Sigmoid colon (tissue), 7 donors: ENCODE results near the gene TMEM121. TPM values are rescaled to one million over a fixed set of nuclear protein-coding genes. Genes with fewer than 3 reads are reported as not detected.

Experiments used
- DNase-seq: peaks from one replicate; pipeline ENCODE4 v3.0.0-alpha.2; 2019
- H3K27ac ChIP-seq, 4 donors: fragments of 200-600 bp; sonication (generic); one replicate each; pipeline ENCODE4 v1.5.1; 2016 to 2019; ENCODE audit warnings: mild to moderate bottlenecking in 1 of 4
- H3K27me3 ChIP-seq, 3 donors: fragments of 200-600 bp; sonication (generic); one replicate each; pipeline ENCODE4 v1.5.1; 2019; ENCODE audit warnings: mild to moderate bottlenecking in 1 of 3
- H3K36me3 ChIP-seq, 4 donors: fragments of 200-600 bp; sonication (generic); one replicate each; pipeline ENCODE4 v1.5.1; 2016 to 2019
- H3K4me1 ChIP-seq, 4 donors: fragments of 200-600 bp; sonication (generic); one replicate each; pipeline ENCODE4 v1.5.1; 2017 to 2019
- H3K4me3 ChIP-seq, 4 donors: fragments of 200-600 bp; sonication (generic); one replicate each; pipeline ENCODE4 v1.5.1; 2017 to 2019; ENCODE audit warnings: mild to moderate bottlenecking in 2 of 4, moderate library complexity in 1 of 4
- H3K9me3 ChIP-seq, 4 donors: fragments of 200-600 bp in 3 of 4; sonication (generic) in 3 of 4; one replicate each; pipeline versions ENCODE4 v1.5.1 to v1.6.1; 2013 to 2019
- CTCF ChIP-seq, 4 experiments: fragments of 450-650 bp in 3 of 4; fragments of 200-600 bp in 1 of 4; IDR thresholded peaks; one replicate each; pipeline ENCODE4 v1.5.1; 2016 to 2019; ENCODE audit warnings: antibody characterized with exemption in 4 of 4, mild to moderate bottlenecking in 3 of 4, moderate library complexity in 2 of 4
- EP300 ChIP-seq, 4 donors: sonication (generic); formaldehyde crosslinking; IDR thresholded peaks; one replicate each; pipeline ENCODE4 v1.6.1; 2017; ENCODE audit warnings: antibody characterized with exemption in 4 of 4
- POLR2A ChIP-seq, 2 donors: fragments of 450-650 bp; IDR thresholded peaks; one replicate each; pipeline ENCODE4 v1.6.1; 2016; ENCODE audit warnings: antibody characterized with exemption in 2 of 2, mild to moderate bottlenecking in 2 of 2, moderate library complexity in 2 of 2
- POLR2AphosphoS5 ChIP-seq, 4 donors: sonication (generic); formaldehyde crosslinking; IDR thresholded peaks; one replicate each; pipeline ENCODE4 v1.6.1; 2017; ENCODE audit warnings: antibody characterized with exemption in 4 of 4
- WGBS, 2 donors: extraction: QIAGEN DNeasy Blood & Tissue Kit; methylation state at CpG; one replicate each; pipeline ENCODE4 v1.1.7; 2013; 5-methylcytosine and 5-hydroxymethylcytosine counted together
- intact Hi-C: fragments of 100-400 bp; cut with DNase I; formaldehyde crosslinking; loops from one replicate; pipeline ENCODE4 v1.15.1; 2023
- polyA plus RNA-seq, 3 donors: library from polyadenylated mRNA; stranded (reverse); fragments of 200-250 nt; gene quantifications; one replicate each; pipeline ENCODE4 v1.2.3, GENCODE V29; 2013
- total RNA-seq, 4 donors: library from RNA; depleted of rRNA; stranded (reverse); fragments of >200 nt; gene quantifications; one replicate each; pipeline ENCODE4 v1.1.0, GENCODE V29; 2016
- donor health status: healthy with polysubstance abuse.
- donor health status: Bipolar disorder and iron deficiency.
- donor health status: healthy.

TMEM121 gene
- total and polyA plus RNA-seq, 7 donors: 2.3 to 8.0 (median 5.0) TPM; not detected in 2

- WGBS, 2 donors: 90 to 92% methylated on average over 12 of the region's 12 CpGs
- peak; percentile 37 for DNase-seq
- H3K27ac ChIP-seq: no peak overlapping the region
- intact Hi-C loops: no loop called here
- H3K4me3 ChIP-seq: no peak overlapping the region
- H3K4me1 ChIP-seq: no peaks in the 10 kb centered on the region
- H3K27me3 ChIP-seq: peaks cover 0 to 37% (median 10%) of the 10 kb centered on the region in 3 donors
- TF ChIP-seq POLR2A (IDR thresholded peaks at IDR 0.05) (no peak), CTCF (IDR thresholded peaks at IDR 0.05) (no peak), POLR2AphosphoS5 (IDR thresholded peaks at IDR 0.05) (no peak), EP300 (IDR thresholded peaks at IDR 0.05) (no peak)
- no peaks in the 10 kb centered on the region for H3K36me3 ChIP-seq
- H3K9me3 ChIP-seq: no peaks in the 10 kb centered on the region
Measured at GRCh38 chr14:105508601-105509000, 17.8 kb upstream of the TMEM121 start.

- WGBS, 2 donors: 57 to 60% methylated on average over 5 of the region's 5 CpGs
Measured at GRCh38 chr14:105517096-105517495, 9.3 kb upstream of the TMEM121 start.

GRCh38 chr14:105519946-105520698, 6.3 kb upstream of the TMEM121 start:
- 70 to 72% methylated on average over 14 of the region's 14 CpGs for WGBS, 2 donors
- no peak for TF ChIP-seq POLR2AphosphoS5 (IDR thresholded peaks at IDR 0.05)
- intact Hi-C loops: loop anchor here (10.0 kb wide), 2 partner anchors 45 to 315 kb away; partner anchors contain the start of gene CRIP2
- Histone ChIP-seq H3K36me3 (no peaks in the 10 kb centered on the region), H3K4me1 (no peaks in the 10 kb centered on the region), H3K27me3 (no peaks in the 10 kb centered on the region), H3K9me3 (no peaks in the 10 kb centered on the region), H3K27ac (no peak overlapping the region), H3K4me3 (no peak overlapping the region)
- no peak for DNase-seq

More at GRCh38 chr14:105517096-105517495, 9.3 kb upstream of the TMEM121 start:
- H3K4me3 ChIP-seq: no peak overlapping the region
- intact Hi-C loops: no loop called here
- TF ChIP-seq EP300 (IDR thresholded peaks at IDR 0.05) (no peak), POLR2A (IDR thresholded peaks at IDR 0.05) (no peak), POLR2AphosphoS5 (IDR thresholded peaks at IDR 0.05) (no peak)
- H3K27me3 ChIP-seq: peaks cover 0 to 13% (median 6%) of the 10 kb centered on the region in 3 donors
- H3K27ac ChIP-seq: no peak overlapping the region
- no peaks in the 10 kb centered on the region for H3K9me3 ChIP-seq
- H3K4me1 ChIP-seq: no peaks in the 10 kb centered on the region
- DNase-seq: no peak
- H3K36me3 ChIP-seq: no peaks in the 10 kb centered on the region

- WGBS, 2 donors: 73 to 89% methylated on average over 9 of the region's 9 CpGs
- Histone ChIP-seq H3K27ac (peak overlapping the region in 2 of 4 donors; percentile 45 to 54), H3K9me3 (no peaks in the 10 kb centered on the region), H3K4me3 (no peak overlapping the region), H3K27me3 (peaks cover 0 to 19% (median 18%) of the 10 kb centered on the region in 3 donors), H3K36me3 (no peaks in the 10 kb centered on the region), H3K4me1 (peaks cover 0 to 38% (median 32%) of the 10 kb centered on the region in 4 donors)
- DNase-seq: no peak
- TF ChIP-seq POLR2AphosphoS5 (IDR thresholded peaks at IDR 0.05): no peak
- no peak for TF ChIP-seq POLR2A (IDR thresholded peaks at IDR 0.05)
- TF ChIP-seq CTCF (IDR thresholded peaks at IDR 0.05): no peak
- TF ChIP-seq EP300 (IDR thresholded peaks at IDR 0.05): no peak
- intact Hi-C loops: loop anchor here (5.0 to 10.0 kb wide), 3 partner anchors 51 to 321 kb away; partner anchors contain the start of gene CRIP2
Measured at GRCh38 chr14:105525326-105525725, 1.1 kb upstream of the TMEM121 start.

GRCh38 chr14:105526776-105527380, 495 bp downstream of the TMEM121 start:
- 2 to 3% methylated on average over 48 of the region's 48 CpGs for WGBS, 2 donors
- H3K4me3 ChIP-seq: peak overlapping the region; percentile 57 to 75 (median 62)
- H3K9me3 ChIP-seq: no peaks in the 10 kb centered on the region
- H3K4me1 ChIP-seq: peaks cover 0 to 38% (median 32%) of the 10 kb centered on the region in 4 donors
- H3K27me3 ChIP-seq: peaks cover 0 to 21% (median 19%) of the 10 kb centered on the region in 3 donors
- DNase-seq: no peak
- H3K27ac ChIP-seq: peak overlapping the region in 3 of 4 donors; percentile 33 to 48 (median 46)
- intact Hi-C loops: loop anchor here (5.0 to 10.0 kb wide), 3 partner anchors 52 to 322 kb away; partner anchors contain the start of gene CRIP2
- TF ChIP-seq EP300 (IDR thresholded peaks at IDR 0.05) (no peak), CTCF (IDR thresholded peaks at IDR 0.05) (no peak)
- no peaks in the 10 kb centered on the region for H3K36me3 ChIP-seq
